Measurements from ENCODE around the gene ASB8. TPM values are rescaled to one million over a fixed set of nuclear protein-coding genes. Genes with fewer than 3 reads are reported as not detected.

ASB8 gene
- total and polyA plus RNA-seq, 9 of the 15 experiments (the other 6 are each of a cell fraction or from before 2014, with no cell fraction given) = 13.3 to 29.0 (median 19.6) TPM

- TF ChIP-seq MEF2A (IDR thresholded peaks at IDR 0.05; ENCODE audit: control insufficient read depth, low read depth, low read length) = no peak
- TF ChIP-seq XRCC5 (IDR thresholded peaks at IDR 0.05; ENCODE audit: low read depth, low read length) = 0 out of 2 replicates have a peak, but pooled peaks have one; percentile 40
- no peak for TF ChIP-seq ETV5 (CRISPR knock-in tag; IDR thresholded peaks at IDR 0.05; ENCODE audit: low read depth)
- peak; percentile 71 for TF ChIP-seq ESRRA (IDR thresholded peaks at IDR 0.05; ENCODE audit: borderline replicate concordance, low read depth)
- no peak for TF ChIP-seq ZNF778 (CRISPR knock-in tag; IDR thresholded peaks at IDR 0.05)
- peak in 1 of 3 experiments; percentile 38 for TF ChIP-seq YY1 (IDR thresholded peaks at IDR 0.05; ENCODE audit: borderline replicate concordance in 1 of 3, control insufficient read depth in 1 of 3, extremely low read depth in 1 of 3, insufficient read depth in 3 of 3, insufficient read length in 1 of 3, insufficient replicate concordance in 2 of 3, low read depth in 1 of 3, low read length in 2 of 3)
- TF ChIP-seq, protein P1, sequence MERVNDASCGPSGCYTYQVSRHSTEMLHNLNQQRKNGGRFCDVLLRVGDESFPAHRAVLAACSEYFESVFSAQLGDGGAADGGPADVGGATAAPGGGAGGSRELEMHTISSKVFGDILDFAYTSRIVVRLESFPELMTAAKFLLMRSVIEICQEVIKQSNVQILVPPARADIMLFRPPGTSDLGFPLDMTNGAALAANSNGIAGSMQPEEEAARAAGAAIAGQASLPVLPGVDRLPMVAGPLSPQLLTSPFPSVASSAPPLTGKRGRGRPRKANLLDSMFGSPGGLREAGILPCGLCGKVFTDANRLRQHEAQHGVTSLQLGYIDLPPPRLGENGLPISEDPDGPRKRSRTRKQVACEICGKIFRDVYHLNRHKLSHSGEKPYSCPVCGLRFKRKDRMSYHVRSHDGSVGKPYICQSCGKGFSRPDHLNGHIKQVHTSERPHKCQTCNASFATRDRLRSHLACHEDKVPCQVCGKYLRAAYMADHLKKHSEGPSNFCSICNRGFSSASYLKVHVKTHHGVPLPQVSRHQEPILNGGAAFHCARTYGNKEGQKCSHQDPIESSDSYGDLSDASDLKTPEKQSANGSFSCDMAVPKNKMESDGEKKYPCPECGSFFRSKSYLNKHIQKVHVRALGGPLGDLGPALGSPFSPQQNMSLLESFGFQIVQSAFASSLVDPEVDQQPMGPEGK (CRISPR knock-in tag; IDR thresholded peaks at IDR 0.05; ENCODE audit: borderline replicate concordance) = no peak
- TF ChIP-seq ZC3H8 (IDR thresholded peaks at IDR 0.05) = no peak
- 0 out of 4 replicates have a peak, but pooled peaks of 1 of the 2 experiments have one; percentile 15 for TF ChIP-seq ARNT (IDR thresholded peaks at IDR 0.05)
- no peak for TF ChIP-seq HNRNPUL1 (IDR thresholded peaks at IDR 0.05; ENCODE audit: low read length)
- TF ChIP-seq MLLT1 (IDR thresholded peaks at IDR 0.05) = peak in 1 of 2 experiments; percentile 66; a peak in 1 of 4 replicates
- TF ChIP-seq POLR2A (conservative IDR thresholded peaks at IDR 0.05) = peak; percentile 52
- TF ChIP-seq HNRNPLL (IDR thresholded peaks at IDR 0.05; ENCODE audit: low read depth, low read length, poor library complexity, severe bottlenecking) = no peak
- no peak for TF ChIP-seq CBX5 (IDR thresholded peaks at IDR 0.05; ENCODE audit: borderline replicate concordance, low read depth)
- TF ChIP-seq GATA2 (CRISPR knock-in tag; IDR thresholded peaks at IDR 0.05) = no peak
- no peak for TF ChIP-seq CEBPG (CRISPR knock-in tag; IDR thresholded peaks at IDR 0.05)
- no peak for TF ChIP-seq CEBPG (tag; conservative IDR thresholded peaks at IDR 0.05 in 1 of 2, IDR thresholded peaks at IDR 0.05 in 1 of 2)
- no peak for TF ChIP-seq RBFOX2 (IDR thresholded peaks at IDR 0.05; ENCODE audit: low read depth, low read length)
- TF ChIP-seq, protein P2, sequence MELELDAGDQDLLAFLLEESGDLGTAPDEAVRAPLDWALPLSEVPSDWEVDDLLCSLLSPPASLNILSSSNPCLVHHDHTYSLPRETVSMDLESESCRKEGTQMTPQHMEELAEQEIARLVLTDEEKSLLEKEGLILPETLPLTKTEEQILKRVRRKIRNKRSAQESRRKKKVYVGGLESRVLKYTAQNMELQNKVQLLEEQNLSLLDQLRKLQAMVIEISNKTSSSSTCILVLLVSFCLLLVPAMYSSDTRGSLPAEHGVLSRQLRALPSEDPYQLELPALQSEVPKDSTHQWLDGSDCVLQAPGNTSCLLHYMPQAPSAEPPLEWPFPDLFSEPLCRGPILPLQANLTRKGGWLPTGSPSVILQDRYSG (tag; conservative IDR thresholded peaks at IDR 0.05; ENCODE audit: low read depth) = no peak
- TF ChIP-seq MYNN (IDR thresholded peaks at IDR 0.05) = no peak
- TF ChIP-seq MYNN (CRISPR knock-in tag; IDR thresholded peaks at IDR 0.05) = no peak
- no peak for TF ChIP-seq ZNF347 (CRISPR knock-in tag; IDR thresholded peaks at IDR 0.05; ENCODE audit: low read depth)
- TF ChIP-seq ZNF668 (CRISPR knock-in tag; IDR thresholded peaks at IDR 0.05) = no peak
- no peak for TF ChIP-seq RBM39 (optimal IDR thresholded peaks at IDR 0.05; ENCODE audit: low read depth, low read length)
Observed at GRCh38 chr12:48119078-48119833, 38.1 kb downstream of the ASB8 start, which contains the start of gene PFKM (continued).
